ENCODE measurements around the gene DMXL2. TPM values are rescaled to one million over a fixed set of nuclear protein-coding genes. Genes with fewer than 3 reads are reported as not detected.

The DMXL2 gene
- total RNA-seq, 1 donor from 2014 or later: 8.6 TPM

- no peak for TF ChIP-seq CTCF (IDR thresholded peaks at IDR 0.05)
- Histone ChIP-seq H3K4me3 (no peak overlapping the region), H3K36me3 (no peaks in the 10 kb centered on the region), H3K9me3 (no peaks in the 10 kb centered on the region), H3K27me3 (no peaks in the 10 kb centered on the region), H3K27ac (no peak overlapping the region), H3K4me1 (peaks cover 0 to 4% of the 10 kb centered on the region in 2 donors)
- intact Hi-C loops (cut with DNase I): no loop called here
- no peak for DNase-seq (ENCODE audit: low spot score in 2 of 2)
Observed at GRCh38 chr15:51625236-51625635, 2.7 kb upstream of the DMXL2 start.

- Histone ChIP-seq H3K36me3 (no peaks in the 10 kb centered on the region), H3K4me1 (peaks cover 0 to 4% of the 10 kb centered on the region in 2 donors), H3K27ac (no peak overlapping the region), H3K4me3 (peak overlapping the region in 1 of 2 donors; percentile 89), H3K27me3 (no peaks in the 10 kb centered on the region), H3K9me3 (no peaks in the 10 kb centered on the region)
- DNase-seq (ENCODE audit: low spot score in 2 of 2): no peak
- no peak for TF ChIP-seq CTCF (IDR thresholded peaks at IDR 0.05)
- intact Hi-C loops (cut with DNase I): no loop called here
Observed at GRCh38 chr15:51624022-51624421, 1.5 kb upstream of the DMXL2 start.

GRCh38 chr15:51623386-51623938, 891 bp upstream of the DMXL2 start:
- peak overlapping the region in 1 of 2 donors; percentile 80 for H3K27ac ChIP-seq
- DNase-seq (ENCODE audit: low spot score in 2 of 2): no peak
- intact Hi-C loops (cut with DNase I): no loop called here

GRCh38 chr15:51621936-51622603, 501 bp downstream of the DMXL2 start:
- H3K36me3 ChIP-seq: no peaks in the 10 kb centered on the region
- peaks cover 0 to 4% of the 10 kb centered on the region in 2 donors for H3K4me1 ChIP-seq
- H3K9me3 ChIP-seq: no peaks in the 10 kb centered on the region
- peak overlapping the region; percentile 74 to 80 for H3K27ac ChIP-seq
- peak in 1 of 3 experiments; percentile 10 for TF ChIP-seq CTCF (IDR thresholded peaks at IDR 0.05)
- intact Hi-C loops (cut with DNase I): no loop called here
- H3K4me3 ChIP-seq: peak overlapping the region; percentile 67 to 89
- DNase-seq (ENCODE audit: low spot score in 2 of 2): no peak
- H3K27me3 ChIP-seq: no peaks in the 10 kb centered on the region

More at GRCh38 chr15:51623386-51623938, 891 bp upstream of the DMXL2 start:
- Histone ChIP-seq H3K4me3 (peak overlapping the region; percentile 67 to 89), H3K4me1 (peaks cover 0 to 4% of the 10 kb centered on the region in 2 donors), H3K9me3 (no peaks in the 10 kb centered on the region), H3K27me3 (no peaks in the 10 kb centered on the region), H3K36me3 (no peaks in the 10 kb centered on the region)
- TF ChIP-seq CTCF (IDR thresholded peaks at IDR 0.05): no peak

GRCh38 chr15:51621155-51621765, 1.3 kb downstream of the DMXL2 start:
- intact Hi-C loops (cut with DNase I): no loop called here
- no peak for DNase-seq (ENCODE audit: low spot score in 2 of 2)
- Histone ChIP-seq H3K4me3 (peak overlapping the region; percentile 67 to 89), H3K4me1 (peaks cover 0 to 4% of the 10 kb centered on the region in 2 donors), H3K27ac (peak overlapping the region; percentile 74 to 80), H3K9me3 (no peaks in the 10 kb centered on the region), H3K27me3 (no peaks in the 10 kb centered on the region), H3K36me3 (no peaks in the 10 kb centered on the region)
- TF ChIP-seq CTCF (IDR thresholded peaks at IDR 0.05): no peak
